GM23248 (cell line): Measurements from ENCODE around the gene OBP2A. TPM values are rescaled to one million over a fixed set of nuclear protein-coding genes. Genes with fewer than 3 reads are reported as not detected.
A peak's percentile ranks its signal among the peaks of the same experiment; 100 is the strongest.
"Not testable (repeated sequence)": the region's sequence is repeated elsewhere in the genome, so short reads cannot be mapped to it uniquely, and the experiment has no call there.

Source experiments
- DNase-seq: peaks from one replicate; pipeline ENCODE4 v3.0.0-alpha.2; 2015
- H2AFZ ChIP-seq: fragments of 200-600 bp; sonication (generic); 2 replicates; pipeline ENCODE4 v1.6.1; 2016; ENCODE audit warnings: antibody characterized with exemption
- H3F3A ChIP-seq: fragments of 200-600 bp; sonication (generic); 2 replicates; pipeline ENCODE4 v1.6.1; 2016; ENCODE audit warnings: mild to moderate bottlenecking, antibody characterized with exemption, mixed run types; ENCODE audit not compliant: insufficient read depth
- H3K27ac ChIP-seq: fragments of 200-600 bp; sonication (generic); 2 replicates; pipeline ENCODE4 v1.5.1; 2016; ENCODE audit warnings: mild to moderate bottlenecking
- H3K27me3 ChIP-seq: fragments of 200-600 bp; sonication (generic); replicated peaks from 2 replicates; pipeline ENCODE4 v1.6.1; 2016; ENCODE audit warnings: mild to moderate bottlenecking; ENCODE audit not compliant: insufficient read depth
- H3K36me3 ChIP-seq: fragments of 200-600 bp; sonication (generic); 2 replicates; pipeline ENCODE4 v1.6.1; 2016; ENCODE audit warnings: low read depth, mild to moderate bottlenecking
- H3K4me1 ChIP-seq: fragments of 200-600 bp; sonication (generic); 2 replicates; pipeline ENCODE4 v1.6.1; 2016; ENCODE audit warnings: mild to moderate bottlenecking; ENCODE audit not compliant: insufficient read depth
- H3K4me2 ChIP-seq: fragments of 200-600 bp; sonication (generic); one replicate; pipeline ENCODE4 v1.6.1; 2016; ENCODE audit warnings: mild to moderate bottlenecking; ENCODE audit not compliant: unreplicated experiment
- H3K4me3 ChIP-seq: fragments of 200-600 bp; sonication (generic); 2 replicates; pipeline ENCODE4 v1.5.1; 2016; ENCODE audit warnings: mild to moderate bottlenecking
- H3K79me2 ChIP-seq: fragments of 200-600 bp; sonication (generic); 2 replicates; pipeline ENCODE4 v1.6.1; 2016; ENCODE audit warnings: mild to moderate bottlenecking; ENCODE audit not compliant: insufficient read depth
- H3K9ac ChIP-seq: fragments of 200-600 bp; sonication (generic); 2 replicates; pipeline ENCODE4 v1.6.1; 2016; ENCODE audit warnings: mild to moderate bottlenecking
- H3K9me2 ChIP-seq: fragments of 200-600 bp; sonication (generic); 2 replicates; pipeline ENCODE4 v1.6.1; 2016; ENCODE audit warnings: mixed run types, mild to moderate bottlenecking, moderate library complexity; ENCODE audit not compliant: insufficient read depth
- H3K9me3 ChIP-seq: fragments of 200-600 bp; sonication (generic); one replicate; pipeline ENCODE4 v1.6.1; 2017; ENCODE audit warnings: low read depth
- H4K20me1 ChIP-seq: fragments of 200-600 bp; sonication (generic); 2 replicates; pipeline ENCODE4 v1.6.0; 2016; ENCODE audit not compliant: insufficient read depth
- EZH2 ChIP-seq: fragments of 200-600 bp; sonication (generic); IDR thresholded peaks from 2 replicates; pipeline ENCODE4 v1.6.1; 2018; ENCODE audit warnings: antibody characterized with exemption, mild to moderate bottlenecking; ENCODE audit not compliant: insufficient read depth, poor library complexity, severe bottlenecking
- EZH2phosphoT487 ChIP-seq: fragments of 200-600 bp; sonication (generic); IDR thresholded peaks from 2 replicates; pipeline ENCODE4 v1.6.1; 2018; ENCODE audit warnings: antibody characterized with exemption, moderate library complexity, mild to moderate bottlenecking, low read depth; ENCODE audit not compliant: insufficient read depth
- WGBS, 2 experiments: methylation state at CpG; one replicate each; pipeline ENCODE4 v1.1.6; 2015 to 2017; ENCODE audit warnings: low lambda C conversion rate in 2 of 2, low coverage in 1 of 2; ENCODE audit errors: missing lambda C conversion rate in 2 of 2; 5-methylcytosine and 5-hydroxymethylcytosine counted together
- in situ Hi-C: fragments of 300-500 bp; cut with MboI; formaldehyde crosslinking; loops from 2 replicates; pipeline ENCODE4 v1.15.0; 2020
- polyA plus RNA-seq: library from polyadenylated mRNA; unstranded; fragments of >200 nt; fragmentation: Nextera tagmentation; extraction: Ambion mirVana; gene quantifications from 2 replicates; pipeline ENCODE4 v1.2.1, GENCODE V29; 2016
- total RNA-seq: library from RNA; depleted of rRNA; stranded (reverse); fragments of >200 nt; shearing (Covaris generic); gene quantifications from 2 replicates; pipeline ENCODE4 v1.2.3, GENCODE V29; 2014

OBP2A gene
- total and polyA plus RNA-seq, 2 experiments from 2014 or later, result not detected

GRCh38 chr9:135531096-135531495, 14.8 kb upstream of the OBP2A start:
- no peak overlapping the region for H3K27ac ChIP-seq
- H3K4me1 ChIP-seq, result no peaks in the 10 kb centered on the region
- no peaks in the 10 kb centered on the region for H3F3A ChIP-seq
- no peak for DNase-seq
- no peak overlapping the region for H3K4me2 ChIP-seq
- H3K9ac ChIP-seq, result no peak overlapping the region
- no peak overlapping the region for H2AFZ ChIP-seq
- H3K4me3 ChIP-seq, result no peak overlapping the region
- no peaks in the 10 kb centered on the region for H3K9me3 ChIP-seq
- peaks cover 19% of the 10 kb centered on the region for H3K27me3 ChIP-seq
- TF ChIP-seq EZH2phosphoT487 (no peak), EZH2 (no peak)
- no peaks in the 10 kb centered on the region for H3K79me2 ChIP-seq
- no peaks in the 10 kb centered on the region for H3K36me3 ChIP-seq
- in situ Hi-C loops, result no loop called here
- H4K20me1 ChIP-seq, result no peaks in the 10 kb centered on the region
- no peaks in the 10 kb centered on the region for H3K9me2 ChIP-seq
- 63 to 73% methylated on average over 10 of the region's 10 CpGs for WGBS, 2 experiments

GRCh38 chr9:135533113-135533512, 12.8 kb upstream of the OBP2A start:
- Histone ChIP-seq H3K27ac (no peak overlapping the region), H3K79me2 (no peaks in the 10 kb centered on the region), H3F3A (no peaks in the 10 kb centered on the region), H3K27me3 (peaks cover 19% of the 10 kb centered on the region), H3K9ac (no peak overlapping the region), H3K4me1 (no peaks in the 10 kb centered on the region), H3K9me2 (no peaks in the 10 kb centered on the region), H3K4me2 (no peak overlapping the region), H2AFZ (no peak overlapping the region), H3K36me3 (no peaks in the 10 kb centered on the region), H3K4me3 (no peak overlapping the region), H4K20me1 (no peaks in the 10 kb centered on the region), H3K9me3 (no peaks in the 10 kb centered on the region)
- TF ChIP-seq EZH2, result no peak
- TF ChIP-seq EZH2phosphoT487, result no peak
- WGBS, 2 experiments, result 80 to 81% methylated on average over 3 of the region's 3 CpGs
- no peak for DNase-seq
- in situ Hi-C loops, result no loop called here

- H4K20me1 ChIP-seq, result no peaks in the 10 kb centered on the region
- no peak for TF ChIP-seq EZH2phosphoT487
- TF ChIP-seq EZH2, result no peak
- H3K9me2 ChIP-seq, result no peaks in the 10 kb centered on the region
- in situ Hi-C loops, result no loop called here
- DNase-seq, result no peak
- no peaks in the 10 kb centered on the region for H3K9me3 ChIP-seq
- H3K79me2 ChIP-seq, result no peaks in the 10 kb centered on the region
- H3K4me3 ChIP-seq, result no peak overlapping the region
- H3K9ac ChIP-seq, result no peak overlapping the region
- H3K27ac ChIP-seq, result no peak overlapping the region
- H3F3A ChIP-seq, result no peaks in the 10 kb centered on the region
- 76 to 79% methylated on average over 12 of the region's 12 CpGs for WGBS, 2 experiments
- H3K36me3 ChIP-seq, result no peaks in the 10 kb centered on the region
- H3K27me3 ChIP-seq, result peaks cover 19% of the 10 kb centered on the region
- H3K4me2 ChIP-seq, result no peak overlapping the region
- H3K4me1 ChIP-seq, result no peaks in the 10 kb centered on the region
- no peak overlapping the region for H2AFZ ChIP-seq
Measured at GRCh38 chr9:135533674-135534073, 12.3 kb upstream of the OBP2A start.

GRCh38 chr9:135534192-135534711, 11.7 kb upstream of the OBP2A start:
- H3K9ac ChIP-seq, H3F3A ChIP-seq, H3K36me3 ChIP-seq, in situ Hi-C loops, H3K79me2 ChIP-seq, H3K4me1 ChIP-seq, H4K20me1 ChIP-seq, H3K4me2 ChIP-seq, H2AFZ ChIP-seq, H3K27ac ChIP-seq, H3K4me3 ChIP-seq, H3K9me3 ChIP-seq, H3K9me2 ChIP-seq: not testable (repeated sequence)
- DNase-seq, result peak; percentile 21
- H3K27me3 ChIP-seq, result peaks cover 19% of the 10 kb centered on the region
- WGBS, 2 experiments, result 6 to 8% methylated on average over 10 of the region's 10 CpGs

GRCh38 chr9:135534826-135535225, 11.1 kb upstream of the OBP2A start:
- H3K9ac ChIP-seq, H2AFZ ChIP-seq, H3K4me1 ChIP-seq, in situ Hi-C loops, H3F3A ChIP-seq, DNase-seq, H3K4me2 ChIP-seq, H3K36me3 ChIP-seq, H3K27ac ChIP-seq, H3K9me3 ChIP-seq, H3K4me3 ChIP-seq, H4K20me1 ChIP-seq, H3K79me2 ChIP-seq, H3K9me2 ChIP-seq: not testable (repeated sequence)
- WGBS, 2 experiments, result 49 to 56% methylated on average over 3 to 4 of the region's 4 CpGs
- H3K27me3 ChIP-seq, result peaks cover 19% of the 10 kb centered on the region

DNA sequence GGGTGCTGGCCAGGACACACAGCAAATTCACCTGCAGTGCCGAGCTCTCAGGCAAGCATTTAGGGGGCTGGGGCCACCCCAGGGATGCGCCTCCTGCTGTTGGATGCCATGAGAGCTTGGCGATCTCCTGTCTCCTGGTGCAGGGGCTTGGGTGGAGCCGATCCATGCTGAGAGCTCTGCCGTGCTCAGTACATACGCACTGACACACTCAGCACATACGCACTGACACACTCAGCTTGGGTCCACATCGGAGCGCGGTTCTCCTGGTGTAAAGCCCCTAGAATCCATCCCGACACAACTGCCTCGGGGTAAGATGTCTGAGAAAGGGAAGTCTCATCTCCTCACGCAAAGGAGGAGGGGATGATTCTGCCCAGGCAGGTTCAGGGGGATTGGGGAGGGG, 10.3 kb upstream of the OBP2A start:
- H3K36me3 ChIP-seq, H2AFZ ChIP-seq, DNase-seq, H3K4me3 ChIP-seq, H4K20me1 ChIP-seq, H3K9ac ChIP-seq, H3K4me1 ChIP-seq, H3K9me2 ChIP-seq, H3K79me2 ChIP-seq, H3K27ac ChIP-seq, H3K4me2 ChIP-seq, H3F3A ChIP-seq, in situ Hi-C loops, H3K9me3 ChIP-seq: not testable (repeated sequence)
- H3K27me3 ChIP-seq, result peaks cover 19% of the 10 kb centered on the region
- 57 to 66% methylated on average over 8 to 9 of the region's 13 CpGs for WGBS, 2 experiments
